CD4-positive, alpha-beta T cell treated with Interleukin-4 for 4 hours (primary cell): ENCODE results near the gene CARM1.

Source experiments
- DNase-seq: peaks from one replicate; pipeline ENCODE4 v3.0.0-alpha.2; 2020

The CARM1 gene

GRCh38 chr19:10911579-10912363 lies 40.4 kb downstream of the CARM1 start:
- DNase-seq, result no peak

DNA sequence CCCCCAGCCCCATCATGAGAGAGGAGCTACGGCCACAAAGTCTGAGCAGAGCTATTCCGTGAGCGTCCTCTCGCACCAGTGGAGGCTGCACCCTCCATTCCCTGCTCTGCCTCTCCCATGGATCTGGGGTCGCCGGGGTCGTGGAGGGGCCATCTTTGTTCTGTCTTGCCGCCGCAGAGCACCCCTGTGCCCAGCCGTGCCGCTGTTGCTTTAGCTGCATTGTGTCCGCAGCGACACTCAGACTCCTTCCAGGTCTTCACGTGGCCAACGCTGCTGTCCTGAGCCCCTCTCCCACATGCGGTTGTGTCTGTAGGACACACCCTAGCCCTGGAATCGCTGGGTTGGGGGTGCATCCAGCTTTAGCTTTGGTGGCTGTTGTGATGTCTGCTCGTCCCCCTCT lies 41.3 kb downstream of the CARM1 start:
- DNase-seq, result no peak

GRCh38 chr19:10913716-10914340 lies 42.5 kb downstream of the CARM1 start:
- no peak for DNase-seq

GRCh38 chr19:10915130-10916091 lies 44.1 kb downstream of the CARM1 start:
- no peak for DNase-seq

DNA sequence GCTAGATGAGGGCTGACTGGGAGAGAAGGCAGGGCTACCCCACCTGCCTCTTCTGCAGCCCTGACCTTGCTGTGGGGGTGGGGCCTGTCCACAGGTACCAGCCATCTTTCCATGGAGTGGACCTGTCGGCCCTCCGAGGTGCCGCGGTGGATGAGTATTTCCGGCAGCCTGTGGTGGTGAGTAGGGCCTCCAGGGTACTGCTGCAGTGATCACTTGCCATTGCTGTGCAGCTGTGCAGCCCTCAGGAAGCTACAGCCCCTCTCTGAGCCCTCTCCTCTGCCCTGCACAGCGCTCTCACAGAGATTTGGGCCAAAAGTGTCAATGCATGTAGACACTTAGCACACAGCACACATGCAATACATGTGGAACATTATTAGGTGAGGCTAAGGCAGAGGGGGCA lies 45.2 kb downstream of the CARM1 start:
- DNase-seq, result no peak

DNA sequence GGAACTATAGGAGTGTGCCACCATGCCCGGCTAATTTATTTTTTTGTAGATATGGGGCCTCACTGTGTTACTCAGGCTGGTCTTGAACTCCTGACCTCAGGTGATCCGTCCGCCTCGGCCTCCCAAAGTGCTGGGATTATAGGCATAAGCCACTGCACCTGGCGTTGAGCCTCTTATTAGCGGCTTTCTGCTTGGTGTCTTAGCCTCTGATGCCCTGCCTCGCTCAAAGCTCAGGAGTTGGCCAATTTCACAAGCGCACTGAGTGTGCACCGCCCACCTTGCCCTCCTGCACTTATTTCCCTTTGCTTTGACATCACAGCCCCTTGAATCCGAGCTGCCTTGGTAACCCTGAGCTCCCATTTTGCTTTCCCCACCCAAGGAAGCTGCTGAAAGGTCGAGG lies 47.0 kb downstream of the CARM1 start:
- no peak for DNase-seq

DNA sequence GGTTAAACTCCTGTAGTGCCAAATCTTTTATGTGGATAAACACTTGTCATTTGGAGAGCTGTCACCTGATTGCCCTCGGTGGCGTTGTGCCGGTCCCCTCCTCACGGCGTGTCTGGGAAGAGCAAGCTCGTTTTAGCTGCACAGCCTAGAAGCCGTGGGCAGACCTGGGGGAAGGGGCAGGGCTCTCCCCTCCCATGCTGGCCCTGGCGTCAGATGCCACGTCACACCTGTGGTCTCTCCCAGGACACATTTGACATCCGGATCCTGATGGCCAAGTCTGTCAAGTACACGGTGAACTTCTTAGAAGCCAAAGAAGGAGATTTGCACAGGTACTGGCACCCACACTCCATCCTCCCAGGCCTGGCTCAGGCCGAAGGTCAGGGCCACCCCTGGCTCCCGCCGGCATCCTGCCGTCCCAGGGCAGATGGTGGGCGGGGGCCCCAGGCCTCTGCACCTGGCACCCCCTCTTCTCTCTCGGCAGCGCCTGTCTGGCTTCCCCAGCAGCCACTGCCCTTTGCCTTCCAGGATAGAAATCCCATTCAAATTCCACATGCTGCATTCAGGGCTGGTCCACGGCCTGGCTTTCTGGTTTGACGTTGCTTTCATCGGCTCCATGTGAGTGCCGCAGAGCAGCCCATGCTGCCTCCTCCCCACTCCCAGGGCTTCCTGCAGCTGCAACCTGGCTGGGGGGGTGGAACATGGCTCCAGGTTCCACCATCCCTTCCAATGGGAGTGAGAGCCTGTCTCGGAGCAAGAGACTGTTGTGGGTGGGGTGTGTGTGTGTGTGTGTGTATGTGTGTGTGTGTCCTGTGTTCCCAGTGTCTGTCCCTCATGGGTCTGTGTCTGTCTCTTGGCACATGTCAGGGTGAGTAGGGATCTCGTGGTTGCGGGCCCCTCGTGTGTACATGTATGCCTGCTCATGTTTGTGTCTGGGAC lies 48.3 kb downstream of the CARM1 start:
- no peak for DNase-seq

GRCh38 chr19:10920288-10920655 lies 48.9 kb downstream of the CARM1 start:
- DNase-seq, result no peak

DNA sequence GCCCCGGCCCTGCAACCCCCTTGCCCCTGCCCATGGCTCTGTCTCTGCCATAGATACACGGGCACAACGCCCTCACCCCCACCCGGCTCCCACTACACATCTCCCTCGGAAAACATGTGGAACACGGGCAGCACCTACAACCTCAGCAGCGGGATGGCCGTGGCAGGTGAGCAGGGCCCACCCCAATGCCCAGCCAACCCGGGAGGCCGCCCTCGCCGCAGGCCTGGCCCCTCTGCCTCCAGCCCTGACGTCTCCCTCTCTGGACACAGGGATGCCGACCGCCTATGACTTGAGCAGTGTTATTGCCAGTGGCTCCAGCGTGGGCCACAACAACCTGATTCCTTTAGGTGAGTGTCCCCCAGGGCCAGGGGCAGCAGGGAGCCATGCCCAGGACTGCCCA lies 49.4 kb downstream of the CARM1 start:
- no peak for DNase-seq

GRCh38 chr19:10921199-10921909 lies 50.0 kb downstream of the CARM1 start:
- no peak for DNase-seq

DNA sequence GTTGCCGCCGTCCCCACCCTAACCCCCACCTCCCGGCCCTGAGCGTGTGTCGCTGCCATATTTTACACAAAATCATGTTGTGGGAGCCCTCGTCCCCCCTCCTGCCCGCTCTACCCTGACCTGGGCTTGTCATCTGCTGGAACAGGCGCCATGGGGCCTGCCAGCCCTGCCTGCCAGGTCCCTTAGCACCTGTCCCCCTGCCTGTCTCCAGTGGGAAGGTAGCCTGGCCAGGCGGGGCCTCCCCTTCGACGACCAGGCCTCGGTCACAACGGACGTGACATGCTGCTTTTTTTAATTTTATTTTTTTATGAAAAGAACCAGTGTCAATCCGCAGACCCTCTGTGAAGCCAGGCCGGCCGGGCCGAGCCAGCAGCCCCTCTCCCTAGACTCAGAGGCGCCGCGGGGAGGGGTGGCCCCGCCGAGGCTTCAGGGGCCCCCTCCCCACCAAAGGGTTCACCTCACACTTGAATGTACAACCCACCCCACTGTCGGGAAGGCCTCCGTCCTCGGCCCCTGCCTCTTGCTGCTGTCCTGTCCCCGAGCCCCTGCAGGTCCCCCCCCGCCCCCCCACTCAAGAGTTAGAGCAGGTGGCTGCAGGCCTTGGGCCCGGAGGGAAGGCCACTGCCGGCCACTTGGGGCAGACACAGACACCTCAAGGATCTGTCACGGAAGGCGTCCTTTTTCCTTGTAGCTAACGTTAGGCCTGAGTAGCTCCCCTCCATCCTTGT lies 50.7 kb downstream of the CARM1 start:
- no peak for DNase-seq

DNA sequence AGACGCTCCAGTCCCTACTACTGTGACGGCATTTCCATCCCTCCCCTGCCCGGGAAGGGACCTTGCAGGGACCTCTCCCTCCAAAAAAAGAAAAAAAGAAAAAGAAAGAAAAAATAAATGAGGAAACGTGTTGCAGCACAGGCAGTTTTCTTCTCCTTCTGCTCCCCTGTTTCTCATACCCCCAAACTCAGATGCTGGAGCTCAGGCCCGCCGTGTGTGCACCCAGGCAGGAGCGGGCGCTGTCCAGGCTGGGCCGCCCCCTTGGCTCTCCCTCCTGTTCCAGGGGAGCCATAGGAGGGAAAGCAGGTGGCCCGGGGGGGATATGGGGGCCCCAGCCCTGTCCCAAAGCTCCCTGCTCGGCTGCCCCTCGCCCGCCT lies 51.3 kb downstream of the CARM1 start:
- no peak for DNase-seq

DNA sequence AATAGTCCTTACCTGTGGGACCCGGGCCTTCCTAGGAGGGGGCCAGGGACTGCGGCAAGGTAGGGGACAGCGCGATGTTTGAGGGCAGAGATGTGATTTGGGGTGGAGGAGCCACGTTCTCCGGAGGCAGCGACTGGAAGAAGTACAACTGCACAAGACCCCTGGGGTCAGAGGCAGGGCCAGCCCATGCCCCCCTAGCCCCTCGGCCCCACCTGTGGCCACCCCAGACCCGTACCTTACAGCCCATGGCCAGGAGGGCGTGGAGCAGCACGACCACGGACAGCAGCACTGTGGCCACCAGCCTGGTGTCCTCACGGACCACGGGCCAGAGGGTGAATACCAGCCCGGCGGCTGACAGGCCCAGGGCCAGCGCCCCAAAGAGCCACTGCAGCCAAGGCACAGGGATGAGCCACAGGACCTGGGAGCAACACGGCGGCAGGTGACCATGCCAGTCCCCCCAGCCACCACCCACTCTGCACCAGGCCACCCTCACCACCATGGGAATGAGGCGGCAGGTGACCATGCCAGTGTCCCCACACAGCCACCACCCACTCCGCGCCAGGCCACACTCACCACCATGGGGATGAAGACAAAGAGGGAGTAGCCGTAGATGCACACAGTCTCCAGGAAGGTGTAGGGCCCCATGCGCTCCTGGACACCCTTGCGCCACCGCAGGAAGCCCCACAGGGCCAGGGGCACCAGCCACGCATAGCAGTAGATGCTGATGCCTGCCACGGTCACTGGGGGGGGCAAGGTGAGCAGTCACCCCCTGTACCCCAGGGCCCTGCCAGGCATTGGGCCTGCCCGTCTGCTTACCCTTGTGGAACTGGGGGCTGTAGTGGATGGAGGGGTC lies 52.1 kb downstream of the CARM1 start:
- DNase-seq, result no peak

- no peak for DNase-seq
Measured at GRCh38 chr19:10924597-10924996, 53.2 kb downstream of the CARM1 start.

GRCh38 chr19:10927730-10928562 lies 56.6 kb downstream of the CARM1 start:
- DNase-seq, result no peak

DNA sequence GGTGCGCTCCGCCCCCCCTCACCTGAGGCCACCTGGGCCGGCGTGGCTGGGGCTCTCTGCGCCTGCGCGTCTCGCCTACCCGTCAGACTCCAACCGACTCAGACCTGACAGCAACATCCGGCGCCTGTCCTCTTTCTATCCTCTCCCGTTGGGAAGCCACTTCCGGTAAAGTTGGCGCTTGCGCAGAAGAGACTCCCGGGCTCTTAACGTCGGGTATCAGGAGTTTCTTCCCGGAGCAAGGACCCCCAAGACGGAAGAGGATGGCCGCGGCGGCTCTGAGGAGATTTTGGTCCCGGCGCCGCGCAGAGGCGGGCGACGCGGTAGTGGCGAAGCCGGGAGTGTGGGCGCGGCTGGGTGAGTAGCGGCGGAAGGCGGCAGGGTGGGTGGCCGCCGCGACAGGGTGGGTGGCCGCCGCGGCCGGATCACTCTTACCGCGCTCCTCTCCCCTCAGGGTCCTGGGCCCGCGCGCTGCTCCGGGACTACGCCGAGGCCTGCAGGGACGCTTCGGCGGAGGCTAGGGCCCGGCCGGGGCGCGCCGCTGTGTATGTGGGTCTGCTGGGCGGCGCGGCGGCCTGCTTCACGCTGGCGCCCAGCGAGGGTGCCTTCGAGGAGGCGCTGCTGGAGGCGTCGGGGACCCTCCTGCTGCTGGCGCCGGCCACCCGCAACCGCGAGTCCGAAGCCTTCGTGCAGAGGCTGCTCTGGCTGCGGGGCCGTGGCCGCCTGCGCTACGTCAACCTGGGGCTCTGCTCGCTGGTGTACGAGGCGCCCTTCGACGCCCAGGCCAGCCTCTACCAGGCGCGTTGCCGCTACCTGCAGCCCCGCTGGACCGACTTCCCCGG lies 57.4 kb downstream of the CARM1 start, which contains the start of the genes TIMM29 and YIPF2:
Gene TIMM29, plus strand, starts transcription at position 249 of the 839 bp plus-strand sequence. Its CDS starts 12 bp downstream, at position 261.
Gene YIPF2, minus strand, starts transcription at position 77 of the 839 bp plus-strand sequence. CDS start 229 bp downstream, outside the sequence.
- DNase-seq, result peak; percentile 97

GRCh38 chr19:10929402-10929794 lies 58.0 kb downstream of the CARM1 start:
- no peak for DNase-seq
